Immature natural killer cell (primary cell): Measurements from ENCODE around the gene HTT-AS. TPM values are rescaled to one million over a fixed set of nuclear protein-coding genes. Genes with fewer than 3 reads are reported as not detected.

Experiments
- DNase-seq, 3 donors: peaks; one replicate each; pipeline ENCODE4 v3.0.0; 2022; ENCODE audit warnings: mixed read lengths in 1 of 3
- H3K27ac Mint-ChIP-seq, 6 donors: one replicate each; pipeline ENCODE4 v1.8.0; 2020; ENCODE audit warnings: mixed read lengths in 6 of 6, mild to moderate bottlenecking in 5 of 6, inconsistent platforms in 4 of 6, moderate library complexity in 3 of 6
- H3K27me3 Mint-ChIP-seq, 3 donors: one replicate each; pipeline ENCODE4 v1.8.0; 2020 to 2021; ENCODE audit warnings: low read depth in 3 of 3, mild to moderate bottlenecking in 3 of 3, mixed read lengths in 3 of 3, moderate library complexity in 3 of 3, inconsistent platforms in 1 of 3
- H3K36me3 Mint-ChIP-seq, 3 donors: one replicate each; pipeline ENCODE4 v1.8.0; 2020; ENCODE audit warnings: mixed read lengths in 3 of 3, inconsistent platforms in 2 of 3, mild to moderate bottlenecking in 2 of 3
- H3K4me1 Mint-ChIP-seq, 2 donors: one replicate each; pipeline ENCODE4 v1.8.0; 2020; ENCODE audit warnings: inconsistent platforms in 2 of 2, mild to moderate bottlenecking in 2 of 2, mixed read lengths in 2 of 2, moderate library complexity in 1 of 2
- H3K4me3 Mint-ChIP-seq, 5 donors: one replicate each; pipeline ENCODE4 v1.8.0; 2020; ENCODE audit warnings: mild to moderate bottlenecking in 5 of 5, mixed read lengths in 5 of 5, inconsistent platforms in 3 of 5, moderate library complexity in 3 of 5
- H3K9me3 Mint-ChIP-seq, 6 donors: one replicate each; pipeline ENCODE4 v1.8.0; 2020; ENCODE audit warnings: mild to moderate bottlenecking in 6 of 6, mixed read lengths in 6 of 6, inconsistent platforms in 4 of 6, moderate library complexity in 3 of 6
- polyA plus RNA-seq, 3 donors: library from polyadenylated mRNA; unstranded; fragments of 300-500 nt; fragmentation: Illumina TruSeq; gene quantifications; one replicate each; pipeline ENCODE4 v1.2.3, GENCODE V29; 2021

The HTT-AS gene
- polyA plus RNA-seq, 3 donors from 2014 or later, result not detected

DNA sequence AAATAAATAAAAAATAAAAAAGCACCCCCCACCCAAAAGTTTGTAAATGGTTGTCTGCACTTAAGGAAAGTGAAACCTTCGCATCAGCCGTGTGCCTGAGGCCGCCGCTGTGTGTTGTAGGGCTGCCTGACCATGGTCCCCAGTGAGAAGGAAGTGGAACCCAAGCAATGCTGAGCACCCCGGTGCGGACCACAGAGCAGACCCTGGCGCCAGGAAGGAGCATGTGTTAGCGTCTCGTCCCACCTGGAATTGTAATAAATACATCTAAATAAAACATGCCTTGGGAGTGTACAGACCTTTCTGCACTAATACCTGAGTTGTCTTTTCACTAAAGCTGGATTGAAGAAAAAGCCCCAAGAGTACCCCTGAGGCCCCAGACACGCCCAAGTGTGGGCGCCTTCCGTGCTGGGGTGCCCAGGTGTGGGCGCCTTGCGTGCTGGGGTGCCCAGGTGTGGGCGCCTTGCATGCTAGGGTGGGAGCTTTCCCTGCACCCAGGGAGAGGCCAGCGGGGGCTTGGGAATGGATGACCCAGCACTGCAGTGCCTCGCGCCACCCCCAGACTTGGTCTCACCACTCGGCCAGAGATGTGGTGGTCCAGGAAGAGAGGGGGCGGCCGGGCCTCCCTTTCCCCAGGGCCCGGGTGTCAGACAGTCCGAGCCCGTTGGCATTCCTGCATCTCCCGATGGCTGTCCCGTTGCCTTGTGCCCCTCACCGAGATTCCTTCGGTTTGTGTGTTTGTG is 33.7 kb downstream of the HTT-AS start:
- Mint-ChIP-seq H3K9me3 (no peaks in the 10 kb centered on the region), H3K4me1 (peaks cover 69 to 82% of the 10 kb centered on the region in 2 donors)
- peak; percentile 34 to 44 (median 44) for DNase-seq

GRCh38 chr4:3039706-3040366 is 34.5 kb downstream of the HTT-AS start:
- H3K4me3 Mint-ChIP-seq, result peak overlapping the region; percentile 89 to 96 (median 94)
- peak overlapping the region; percentile 30 to 99 (median 96) for H3K27ac Mint-ChIP-seq
- H3K9me3 Mint-ChIP-seq, result no peaks in the 10 kb centered on the region
- DNase-seq, result peak in 1 of 3 donors; percentile 15
- H3K36me3 Mint-ChIP-seq, result no peaks in the 10 kb centered on the region
- H3K4me1 Mint-ChIP-seq, result peaks cover 62 to 74% of the 10 kb centered on the region in 2 donors
- H3K27me3 Mint-ChIP-seq, result peaks cover 9 to 23% (median 14%) of the 10 kb centered on the region in 3 donors

More for the DNA sequence above, 33.7 kb downstream of the HTT-AS start:
- Mint-ChIP-seq H3K27me3 (peaks cover 14 to 30% (median 19%) of the 10 kb centered on the region in 3 donors), H3K4me3 (peak overlapping the region; percentile 89 to 96 (median 94)), H3K36me3 (peaks cover 0 to 2% (median 0%) of the 10 kb centered on the region in 3 donors), H3K27ac (peak overlapping the region; percentile 91 to 99 (median 96))

DNA sequence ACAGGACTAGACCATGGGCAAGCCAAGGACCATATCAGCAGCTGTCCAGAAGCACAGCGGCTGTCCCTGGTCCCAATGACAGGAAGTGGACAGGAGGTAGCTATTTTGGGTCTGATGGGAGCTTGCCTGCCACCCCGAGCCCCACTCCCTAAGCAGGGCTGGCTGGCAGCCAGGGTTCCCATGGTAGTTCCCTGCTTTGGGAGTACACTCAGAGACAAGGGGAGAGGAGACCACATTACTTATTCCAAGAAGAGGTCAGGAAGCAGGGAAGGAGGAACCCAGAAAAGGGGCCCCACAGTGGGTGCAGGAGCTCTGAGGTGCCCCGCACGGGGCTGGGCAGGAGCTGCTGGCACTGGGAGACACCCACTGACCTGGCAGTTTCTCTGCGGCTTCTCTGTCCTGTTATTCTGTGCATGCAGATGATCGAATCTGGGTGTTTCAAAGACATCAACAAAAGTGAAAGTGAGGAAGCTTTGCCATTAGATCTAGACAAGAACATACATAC is 36.3 kb downstream of the HTT-AS start:
- Mint-ChIP-seq H3K4me3 (peak overlapping the region; percentile 65 to 83 (median 73)), H3K4me1 (peaks cover 48 to 56% of the 10 kb centered on the region in 2 donors), H3K9me3 (no peaks in the 10 kb centered on the region), H3K36me3 (no peaks in the 10 kb centered on the region), H3K27me3 (peaks cover 8 to 19% (median 12%) of the 10 kb centered on the region in 3 donors), H3K27ac (peak overlapping the region; percentile 58 to 94 (median 67))
- peak; percentile 29 to 35 (median 30) for DNase-seq

DNA sequence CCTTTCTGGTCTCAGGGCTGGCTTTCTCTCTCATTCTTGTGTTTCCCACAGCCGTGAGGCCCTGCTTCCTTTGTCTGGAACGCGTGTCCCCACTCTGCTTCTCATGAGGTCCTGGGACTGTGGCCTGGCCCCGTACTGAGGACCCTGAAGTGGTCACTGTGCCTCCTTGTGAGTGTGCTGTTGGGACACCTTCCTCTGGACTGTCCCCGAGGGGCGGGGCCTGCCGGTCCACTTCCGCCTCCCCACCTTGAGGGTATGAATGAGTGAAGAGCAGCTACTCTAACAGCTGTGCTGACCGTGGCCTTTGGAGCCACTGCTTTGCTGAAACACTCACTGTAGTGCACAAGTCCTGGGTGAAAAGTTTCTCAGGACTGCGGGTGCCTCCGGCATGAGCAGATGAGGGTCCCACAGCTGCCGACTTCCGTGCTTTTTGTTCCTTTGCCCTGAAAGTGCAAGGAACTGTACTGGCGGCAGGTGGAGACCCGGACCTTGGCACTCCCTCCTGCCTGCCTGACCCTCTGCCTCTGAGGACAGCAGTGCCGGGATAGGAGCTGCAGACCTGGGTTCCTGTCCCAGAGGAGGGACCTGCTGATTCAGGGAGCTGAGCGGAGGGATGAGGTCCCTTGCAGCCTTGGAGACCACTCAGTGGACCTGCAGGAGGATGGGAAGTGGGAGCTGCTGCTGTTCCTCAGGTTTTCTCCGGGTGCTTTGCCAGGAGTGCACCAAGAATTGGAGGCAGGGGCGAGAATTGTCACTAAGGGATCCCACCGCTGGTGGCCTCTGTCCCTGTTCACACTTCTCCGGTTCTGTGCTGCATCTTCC is 38.0 kb downstream of the HTT-AS start:
- Mint-ChIP-seq H3K4me1 (peaks cover 31 to 39% of the 10 kb centered on the region in 2 donors), H3K4me3 (peak overlapping the region in 1 of 5 donors; percentile 49), H3K9me3 (no peaks in the 10 kb centered on the region), H3K27me3 (peaks cover 5 to 8% (median 7%) of the 10 kb centered on the region in 3 donors), H3K27ac (peak overlapping the region in 2 of 6 donors; percentile 85 to 94), H3K36me3 (no peaks in the 10 kb centered on the region)
- DNase-seq, result no peak

DNA sequence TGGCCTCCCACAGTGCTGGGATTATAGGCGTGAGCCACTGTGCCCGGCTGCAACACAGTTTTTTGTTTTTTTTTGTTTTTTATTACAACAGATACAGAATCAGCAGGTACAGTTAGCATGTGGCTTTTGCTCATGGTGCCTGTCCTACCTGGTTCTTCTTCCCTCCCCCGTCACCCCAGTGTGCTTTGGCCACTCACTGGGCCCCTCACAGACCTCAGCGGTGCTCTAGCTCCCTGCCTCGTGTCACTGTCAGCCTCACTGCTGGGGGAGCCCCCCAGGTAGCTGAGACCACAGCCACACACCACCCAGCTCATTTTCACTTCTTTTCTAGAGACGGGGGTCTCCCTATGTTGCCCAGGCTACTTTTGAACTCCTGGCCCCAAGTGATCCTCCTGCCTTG is 38.7 kb downstream of the HTT-AS start:
- Mint-ChIP-seq H3K27ac (peak overlapping the region in 2 of 6 donors; percentile 29 to 66), H3K4me3 (no peak overlapping the region), H3K27me3 (peaks cover 5 to 7% (median 6%) of the 10 kb centered on the region in 3 donors), H3K9me3 (no peaks in the 10 kb centered on the region), H3K36me3 (no peaks in the 10 kb centered on the region), H3K4me1 (peaks cover 30 to 33% of the 10 kb centered on the region in 2 donors)
- no peak for DNase-seq

GRCh38 chr4:3035249-3035648 is 39.1 kb downstream of the HTT-AS start:
- no peak for DNase-seq
- Mint-ChIP-seq H3K4me1 (peaks cover 26 to 28% of the 10 kb centered on the region in 2 donors), H3K36me3 (no peaks in the 10 kb centered on the region), H3K4me3 (no peak overlapping the region), H3K9me3 (no peaks in the 10 kb centered on the region), H3K27me3 (peaks cover 3 to 6% (median 5%) of the 10 kb centered on the region in 3 donors), H3K27ac (no peak overlapping the region)

GRCh38 chr4:3034231-3034630 is 40.1 kb downstream of the HTT-AS start:
- Mint-ChIP-seq H3K36me3 (no peaks in the 10 kb centered on the region), H3K4me1 (peaks cover 20 to 21% of the 10 kb centered on the region in 2 donors), H3K4me3 (no peak overlapping the region), H3K9me3 (no peaks in the 10 kb centered on the region), H3K27ac (no peak overlapping the region), H3K27me3 (peaks cover 3 to 6% (median 3%) of the 10 kb centered on the region in 3 donors)
- no peak for DNase-seq

DNA sequence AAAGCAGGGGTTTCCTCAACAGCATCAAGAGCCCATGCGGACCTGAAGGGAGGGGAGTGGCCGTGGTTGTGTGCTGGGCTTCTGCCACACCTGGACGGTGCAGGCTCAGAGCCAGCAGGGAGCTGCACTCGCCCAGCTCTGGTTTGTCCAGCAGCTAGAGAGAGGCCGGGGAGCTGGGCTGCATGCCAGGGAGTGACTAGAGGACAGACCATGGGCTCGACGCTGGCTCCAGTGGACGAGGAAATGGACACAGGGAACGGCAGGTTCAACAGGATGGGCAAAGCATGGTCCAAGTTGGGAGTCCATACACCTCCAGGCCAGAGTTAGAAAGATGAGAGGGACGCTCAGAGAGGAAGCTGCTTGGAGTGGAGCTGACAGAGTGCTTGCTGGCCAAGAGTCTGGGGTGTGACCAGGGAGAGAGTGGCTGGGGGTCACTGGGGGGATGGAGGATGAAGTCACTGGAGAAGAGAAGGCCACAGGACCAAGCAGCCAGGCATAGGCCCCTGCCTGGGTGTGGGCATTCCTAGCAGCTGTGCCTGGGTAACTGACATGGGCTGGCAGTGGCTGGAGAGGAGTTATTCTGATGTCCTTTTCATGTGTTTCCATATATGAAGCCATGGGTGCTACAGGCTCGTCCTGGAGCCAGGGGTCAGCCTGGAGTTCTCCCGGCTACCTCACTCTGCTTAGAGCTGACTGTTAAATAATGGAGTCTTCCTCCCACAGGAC is 42.8 kb downstream of the HTT-AS start:
- H3K9me3 Mint-ChIP-seq, result no peaks in the 10 kb centered on the region
- no peak for DNase-seq
- no peak overlapping the region for H3K27ac Mint-ChIP-seq

GRCh38 chr4:3030566-3031356 is 43.6 kb downstream of the HTT-AS start:
- Mint-ChIP-seq H3K9me3 (no peaks in the 10 kb centered on the region), H3K4me1 (no peaks in the 10 kb centered on the region), H3K27me3 (peaks cover 0 to 4% (median 0%) of the 10 kb centered on the region in 3 donors), H3K36me3 (no peaks in the 10 kb centered on the region), H3K4me3 (no peak overlapping the region), H3K27ac (no peak overlapping the region)
- no peak for DNase-seq

More for the DNA sequence above, 42.8 kb downstream of the HTT-AS start:
- H3K27me3 Mint-ChIP-seq, result peaks cover 0 to 4% (median 0%) of the 10 kb centered on the region in 3 donors
- no peak overlapping the region for H3K4me3 Mint-ChIP-seq
- no peaks in the 10 kb centered on the region for H3K4me1 Mint-ChIP-seq
- H3K36me3 Mint-ChIP-seq, result no peaks in the 10 kb centered on the region

DNA sequence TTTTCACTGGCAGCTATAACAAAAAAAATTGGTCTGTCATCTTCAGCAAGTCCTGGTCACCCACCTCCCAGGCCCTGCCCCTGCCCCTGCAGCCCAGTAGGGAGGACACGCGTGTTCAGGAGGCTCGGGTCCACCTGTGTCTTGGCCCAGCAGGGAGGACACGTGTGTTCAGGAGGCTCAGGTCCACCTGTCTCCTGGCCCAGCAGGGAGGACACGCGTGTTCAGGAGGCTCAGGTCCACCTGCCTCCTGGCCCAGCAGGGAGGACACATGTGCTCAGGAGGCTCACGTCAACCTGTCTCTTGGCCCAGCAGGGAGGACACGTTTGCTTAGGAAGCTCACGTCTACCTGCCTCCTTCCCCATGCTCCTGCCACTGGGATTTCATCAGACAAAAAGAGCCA is 44.9 kb downstream of the HTT-AS start:
- Mint-ChIP-seq H3K27ac (no peak overlapping the region), H3K36me3 (no peaks in the 10 kb centered on the region), H3K4me3 (no peak overlapping the region), H3K9me3 (no peaks in the 10 kb centered on the region), H3K27me3 (peaks cover 0 to 4% (median 0%) of the 10 kb centered on the region in 3 donors), H3K4me1 (no peaks in the 10 kb centered on the region)
- no peak for DNase-seq

DNA sequence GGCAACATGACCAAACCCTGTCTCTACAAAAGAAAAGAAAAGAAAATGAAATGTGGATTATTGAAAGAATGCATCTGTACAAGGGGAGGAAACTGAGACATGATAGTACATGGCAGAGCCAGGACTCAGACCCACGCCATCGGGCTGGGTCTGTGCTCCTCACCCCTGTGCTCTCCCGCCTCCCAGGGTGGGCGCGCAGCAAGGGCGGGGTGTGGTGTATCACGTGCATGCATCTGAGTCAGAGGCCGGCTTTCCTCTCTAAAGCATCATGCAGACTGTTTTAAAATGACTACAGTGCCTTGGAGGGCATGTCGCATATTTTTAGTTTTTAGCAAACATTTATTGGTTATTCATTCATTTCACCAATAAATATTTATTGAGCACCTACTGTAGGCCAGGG is 47.8 kb downstream of the HTT-AS start:
- no peak overlapping the region for H3K27ac Mint-ChIP-seq
- no peak overlapping the region for H3K4me3 Mint-ChIP-seq
- no peak for DNase-seq
- H3K36me3 Mint-ChIP-seq, result peaks cover 0 to 10% (median 5%) of the 10 kb centered on the region in 3 donors
- H3K9me3 Mint-ChIP-seq, result peaks cover 0 to 2% (median 0%) of the 10 kb centered on the region in 6 donors
- peaks cover 0 to 5% (median 1%) of the 10 kb centered on the region in 3 donors for H3K27me3 Mint-ChIP-seq
- H3K4me1 Mint-ChIP-seq, result no peaks in the 10 kb centered on the region

DNA sequence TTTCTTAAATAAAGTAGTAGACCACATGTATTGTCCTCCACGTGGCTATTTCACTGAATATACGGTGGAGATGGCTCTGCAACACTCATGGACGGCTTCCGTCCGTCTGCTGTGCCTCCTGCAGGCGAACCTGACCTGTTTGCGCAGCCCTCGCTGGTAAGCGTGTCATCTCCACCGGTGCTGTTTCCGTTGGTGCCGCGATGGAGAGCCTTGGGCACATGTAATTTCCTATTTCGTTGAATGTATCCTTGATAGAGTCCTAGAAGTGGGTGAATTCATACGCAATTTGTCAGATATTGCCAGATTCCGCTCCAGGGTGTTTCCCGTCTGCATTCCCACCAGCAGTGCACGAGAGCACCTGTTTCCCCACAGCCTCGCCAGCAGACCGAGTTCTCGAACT is 48.5 kb downstream of the HTT-AS start:
- H3K4me3 Mint-ChIP-seq, result no peak overlapping the region
- peaks cover 0 to 2% (median 0%) of the 10 kb centered on the region in 6 donors for H3K9me3 Mint-ChIP-seq
- peaks cover 0 to 5% (median 4%) of the 10 kb centered on the region in 3 donors for H3K27me3 Mint-ChIP-seq
- H3K27ac Mint-ChIP-seq, result no peak overlapping the region
- no peak for DNase-seq
- H3K4me1 Mint-ChIP-seq, result no peaks in the 10 kb centered on the region
- H3K36me3 Mint-ChIP-seq, result peaks cover 0 to 10% (median 5%) of the 10 kb centered on the region in 3 donors
